NCI-H748 (cell line): ENCODE data around the gene KRTAP4-6.
"Not testable (repeated sequence)": the region's sequence is repeated elsewhere in the genome, so short reads cannot be mapped to it uniquely, and the experiment has no call there.

Source experiments
- DNase-seq: peaks from one replicate; lab custom pipeline; 2025; ENCODE audit not compliant: unreplicated experiment; lab: John Stamatoyannopoulos, UW

The KRTAP4-6 gene

DNA sequence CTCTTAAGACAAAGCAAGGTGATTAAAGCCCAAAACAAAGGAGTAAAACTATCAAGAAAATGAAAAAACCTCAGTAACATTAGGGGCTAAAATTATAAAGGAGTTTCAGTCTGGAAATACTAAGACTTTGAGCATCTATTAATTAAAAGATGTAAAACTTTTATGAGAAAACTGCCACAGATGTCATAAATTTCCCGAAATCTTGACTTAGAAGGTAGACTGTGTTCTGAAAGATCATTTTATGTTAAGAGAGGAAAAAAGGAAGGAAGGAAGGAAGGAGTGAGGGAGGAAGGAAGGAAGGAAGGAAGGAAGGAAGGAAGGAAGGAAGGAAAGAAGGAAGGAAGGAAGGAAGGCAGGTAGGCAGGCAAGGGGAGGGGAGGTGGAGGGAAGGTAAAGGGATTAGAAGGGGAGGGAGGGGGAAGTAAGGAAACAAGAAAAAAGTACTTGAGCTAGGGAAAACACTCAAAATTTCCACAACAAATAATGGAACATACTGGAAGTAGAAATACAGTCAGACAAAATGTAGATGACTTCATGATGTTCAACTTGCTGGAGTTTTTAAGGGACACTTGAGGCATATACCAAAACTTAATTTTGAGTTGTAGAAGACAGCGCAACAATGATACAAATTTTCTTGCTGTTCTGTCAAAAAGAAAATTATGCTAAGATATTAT is 7.3 kb upstream of the KRTAP4-6 start:
- DNase-seq, result no peak

DNA sequence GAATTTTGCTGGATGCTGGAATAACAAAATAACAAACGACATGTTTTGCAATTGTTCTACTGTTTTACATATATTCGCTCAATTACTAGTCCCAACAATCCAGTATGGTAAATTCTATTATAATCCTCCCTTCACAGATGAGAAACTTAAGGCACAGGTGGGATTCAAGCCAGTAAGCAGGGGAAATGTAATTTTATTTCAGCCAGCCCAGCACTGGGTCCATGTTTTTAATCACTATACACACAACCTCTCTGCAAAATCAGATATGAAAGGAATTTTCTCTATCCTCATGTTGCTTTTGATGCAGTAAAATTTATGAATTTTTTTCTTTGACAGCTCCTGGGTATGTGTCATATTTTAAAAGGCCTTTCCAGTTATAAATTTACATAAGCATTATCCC is 4.9 kb upstream of the KRTAP4-6 start:
- no peak for DNase-seq

DNA sequence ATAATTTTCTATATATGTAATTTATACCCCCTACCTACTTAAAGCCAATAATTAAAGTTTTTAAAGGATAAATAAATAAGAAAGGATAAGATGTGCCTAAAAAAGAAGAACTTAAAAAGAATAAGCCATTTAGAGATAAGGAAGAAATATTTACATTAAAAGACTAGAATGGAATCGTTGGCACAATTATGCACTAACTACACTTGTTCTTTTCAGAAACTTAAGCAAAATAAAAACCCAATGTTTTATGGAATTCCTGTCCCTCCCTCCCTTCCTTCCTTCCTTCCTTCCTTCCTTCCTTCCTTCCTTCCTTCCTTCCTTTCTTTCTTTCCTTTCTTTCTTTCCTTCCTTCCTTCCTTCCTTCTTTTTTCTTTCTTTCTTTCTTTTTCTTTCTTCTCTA is 4.5 kb upstream of the KRTAP4-6 start:
- no peak for DNase-seq

DNA sequence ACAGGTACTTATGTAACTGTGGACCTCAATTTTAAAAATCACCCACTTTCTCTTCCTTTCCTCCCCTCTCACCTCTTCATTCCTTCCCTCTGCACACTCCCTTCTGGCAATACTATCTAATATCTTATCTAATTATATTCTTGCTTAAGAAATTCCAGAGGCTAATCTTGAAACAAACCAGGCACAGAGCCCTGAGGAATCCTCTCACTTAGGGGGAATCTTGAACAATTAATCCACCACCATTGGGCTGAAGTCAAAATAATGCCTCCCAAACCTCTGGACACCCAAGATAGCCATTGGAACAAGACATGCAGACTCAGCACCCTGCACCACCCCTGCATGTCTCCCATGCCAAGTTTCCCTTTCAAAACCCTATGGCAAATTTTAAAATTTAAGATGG is 1.0 kb upstream of the KRTAP4-6 start:
- no peak for DNase-seq

DNA sequence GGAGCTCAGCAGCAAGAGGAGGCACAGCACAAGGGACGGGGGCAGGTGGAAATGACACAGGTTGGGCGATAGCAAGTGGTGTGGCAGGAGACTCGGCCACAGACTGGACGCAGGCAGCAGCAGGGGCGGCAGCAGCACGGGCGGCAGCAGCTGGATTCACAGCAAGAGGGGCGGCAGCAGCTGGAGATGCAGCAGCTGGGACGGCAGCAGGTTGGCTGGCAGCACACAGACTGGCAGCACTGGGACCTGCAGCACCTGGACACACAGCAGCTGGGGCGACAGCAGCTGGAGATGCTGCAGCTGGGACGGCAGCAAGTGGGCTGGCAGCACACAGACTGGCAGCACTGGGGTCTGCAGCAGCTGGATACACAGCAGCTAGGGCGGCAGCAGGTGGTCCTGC is 479 bp downstream of the KRTAP4-6 start:
- DNase-seq, result not testable (repeated sequence)

DNA sequence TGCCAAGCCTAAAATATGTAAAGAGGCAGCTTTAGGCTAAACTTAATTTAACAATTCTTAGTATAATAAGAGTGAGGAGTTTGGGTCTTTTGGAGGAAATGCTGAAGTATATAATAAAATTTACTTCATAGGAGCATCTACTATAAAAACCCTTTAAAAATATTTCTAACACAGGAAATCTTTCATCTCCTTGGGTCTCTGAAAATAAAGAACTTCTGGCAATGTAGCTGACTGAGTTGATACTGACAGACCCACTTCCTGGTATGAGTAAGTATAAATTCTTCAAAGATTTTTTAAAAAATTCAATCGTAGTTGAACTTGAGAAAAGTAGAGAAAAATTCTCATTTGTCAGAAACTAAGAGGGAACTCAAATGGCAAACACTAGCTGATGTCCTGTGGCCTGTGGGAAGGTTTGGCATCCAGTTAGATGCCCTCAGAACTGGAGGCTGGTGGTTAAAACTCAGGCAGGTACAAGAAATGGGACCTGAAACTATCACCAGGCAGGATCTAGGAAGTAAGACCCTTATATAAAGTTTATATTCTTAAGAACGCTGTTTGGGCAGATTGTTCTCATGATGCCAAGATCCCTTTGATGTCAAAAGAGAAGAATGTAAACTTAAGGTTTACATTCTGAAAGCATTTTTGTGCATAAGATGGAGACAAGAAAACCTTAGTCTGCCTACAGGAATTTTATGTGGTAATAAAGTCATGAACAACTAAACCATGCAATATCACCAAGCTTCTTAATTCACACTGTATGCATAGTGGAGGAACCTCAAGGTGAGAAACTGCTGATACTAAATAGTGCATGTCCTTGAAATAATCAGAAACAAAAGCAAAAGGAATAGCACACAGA is 6.2 kb downstream of the KRTAP4-6 start:
- no peak for DNase-seq

DNA sequence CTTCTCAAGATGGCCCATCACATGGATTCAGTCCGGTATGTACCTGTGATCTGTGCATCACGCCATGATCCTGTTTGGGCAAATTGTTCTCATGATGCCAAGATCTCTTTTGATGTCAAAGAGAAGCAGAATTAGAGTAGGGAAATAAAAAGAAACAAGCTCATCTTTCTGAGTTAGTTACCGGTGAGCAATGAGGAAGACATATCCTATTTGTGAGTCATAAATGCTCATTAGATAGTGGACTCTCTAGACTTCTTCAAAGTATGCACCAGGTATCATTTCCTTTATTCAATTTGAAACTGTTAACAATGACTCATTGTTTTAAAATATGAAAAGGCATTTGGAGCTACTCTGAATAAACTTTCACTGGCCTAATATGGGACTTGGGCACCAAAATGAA is 8.4 kb downstream of the KRTAP4-6 start:
- DNase-seq, result no peak

DNA sequence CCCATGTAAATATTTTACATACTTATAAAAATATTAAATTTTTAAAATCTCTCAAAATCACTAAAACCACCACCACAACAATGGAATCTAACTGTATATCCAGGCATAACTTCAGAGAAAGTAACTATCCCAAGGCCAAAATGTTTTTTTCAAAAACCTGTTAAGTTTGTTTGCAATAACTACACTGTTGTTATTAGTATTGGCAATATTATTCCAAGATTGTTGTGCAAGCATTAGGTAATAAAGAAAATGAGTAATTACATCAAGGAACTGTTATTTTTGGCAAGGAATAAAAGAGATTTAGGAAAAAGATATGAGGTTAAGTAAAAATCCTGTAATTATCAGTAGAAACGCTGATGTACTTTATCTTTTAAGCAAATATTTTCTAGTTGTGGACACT is 13.0 kb downstream of the KRTAP4-6 start:
- DNase-seq, result no peak

DNA sequence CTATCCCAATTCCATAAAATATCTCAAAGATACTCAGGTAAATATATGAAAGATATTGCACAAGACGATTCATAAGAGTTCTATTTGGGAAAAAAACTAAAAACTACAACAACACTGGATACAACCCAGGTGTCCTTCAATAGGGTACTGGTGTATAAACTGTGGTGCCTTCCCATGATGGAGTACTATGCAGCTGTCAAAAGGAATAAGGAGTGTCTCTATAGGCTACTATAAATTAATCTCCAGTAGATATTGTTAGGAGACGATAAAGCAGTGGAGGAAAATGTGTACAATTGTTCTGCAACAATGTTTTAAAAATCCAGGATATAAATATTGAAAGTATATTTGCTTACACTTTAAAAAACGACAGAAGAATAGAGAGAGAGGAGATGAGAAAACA is 13.9 kb downstream of the KRTAP4-6 start:
- DNase-seq, result no peak

DNA sequence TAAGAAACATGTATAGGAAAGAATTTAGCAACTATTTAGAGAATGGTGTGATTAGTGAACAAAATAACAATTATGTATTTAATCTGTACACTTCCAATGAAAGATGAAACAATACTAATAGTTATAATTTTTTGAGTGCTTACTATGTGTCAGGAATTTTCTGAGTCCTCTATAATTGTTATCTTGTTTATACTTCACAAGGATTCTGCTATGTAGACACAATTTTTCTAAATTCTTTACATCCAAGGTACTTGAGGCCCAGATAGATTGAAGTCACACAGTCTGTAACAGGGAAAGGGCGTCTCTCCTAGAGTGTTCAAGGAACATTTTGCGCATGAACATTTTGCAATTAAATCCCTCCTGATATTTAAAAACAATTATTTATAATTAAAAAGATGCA is 15.3 kb downstream of the KRTAP4-6 start:
- DNase-seq, result no peak

DNA sequence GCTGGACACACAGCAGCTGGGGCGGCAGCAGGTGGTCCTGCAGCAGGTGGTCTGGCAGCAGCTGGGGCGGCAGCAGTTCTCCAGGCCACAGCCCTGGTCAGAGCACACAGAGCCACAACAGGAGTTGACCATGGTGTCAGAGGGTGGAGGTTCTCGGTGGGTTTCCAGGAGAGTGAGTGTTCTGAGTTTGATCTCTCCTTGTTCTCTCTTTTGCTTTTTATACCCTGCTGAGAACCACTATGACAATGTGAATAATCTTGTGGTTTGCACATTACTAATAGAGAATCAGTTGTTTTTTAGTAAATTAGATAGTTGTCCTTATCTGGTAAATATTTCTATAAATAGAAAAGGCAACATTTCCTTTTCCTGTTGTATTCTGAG is 16.4 kb downstream of the KRTAP4-6 start, which contains the start of gene KRTAP4-12:
TSS of gene KRTAP4-12 (minus strand) at position 192 of the 381 bp plus-strand sequence. CDS start at position 132, 60 bp downstream.
- DNase-seq, result not testable (repeated sequence)

DNA sequence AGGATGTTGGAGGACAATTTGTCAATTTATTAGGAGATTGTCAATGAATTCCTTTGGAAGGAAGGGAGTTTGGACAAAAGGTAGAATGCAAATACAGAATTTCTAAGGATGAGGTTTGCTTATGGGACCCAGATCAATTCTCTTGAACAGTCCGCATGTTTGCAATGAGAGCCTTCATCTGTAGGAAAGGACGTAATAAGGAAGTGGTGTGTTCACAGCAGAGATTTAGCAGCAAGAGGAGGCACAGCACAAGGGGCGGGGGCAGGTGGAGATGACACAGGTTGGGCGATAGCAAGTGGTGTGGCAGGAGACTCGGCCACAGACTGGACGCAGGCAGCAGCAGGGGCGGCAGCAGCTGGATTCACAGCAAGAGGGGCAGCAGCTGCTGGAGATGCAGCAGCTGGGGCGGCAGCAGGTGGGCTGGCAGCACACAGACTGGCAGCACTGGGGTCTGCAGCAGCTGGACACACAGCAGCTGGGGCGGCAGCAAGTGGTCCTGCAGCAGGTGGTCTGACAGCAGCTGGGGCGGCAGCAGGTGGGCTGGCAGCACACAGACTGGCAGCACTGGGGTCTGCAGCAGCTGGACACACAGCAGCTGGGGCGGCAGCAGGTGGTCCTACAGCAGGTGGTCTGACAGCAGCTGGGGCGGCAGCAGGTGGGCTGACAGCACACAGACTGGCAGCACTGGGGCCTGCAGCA is 16.9 kb downstream of the KRTAP4-6 start:
- DNase-seq, result not testable (repeated sequence)

DNA sequence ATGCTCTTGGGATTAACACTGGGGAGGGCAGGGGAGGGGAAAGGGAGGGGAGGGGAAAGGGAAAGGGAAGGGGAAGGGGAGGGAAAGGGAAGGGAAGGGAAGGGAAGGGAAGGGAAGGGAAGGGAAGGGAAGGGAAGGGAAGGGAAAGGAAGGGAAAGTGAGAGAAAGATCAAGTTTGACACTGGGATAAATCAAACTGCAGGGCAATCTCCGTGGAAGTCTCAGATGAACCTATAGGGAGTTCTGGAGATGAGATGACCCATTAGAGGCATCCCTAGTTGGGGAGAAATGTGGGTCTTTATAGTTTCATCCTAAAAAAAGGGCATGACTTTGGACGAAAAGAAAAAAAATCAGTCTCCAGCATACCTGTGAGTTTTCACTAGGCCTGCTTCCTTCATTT is 18.6 kb downstream of the KRTAP4-6 start:
- DNase-seq, result no peak

DNA sequence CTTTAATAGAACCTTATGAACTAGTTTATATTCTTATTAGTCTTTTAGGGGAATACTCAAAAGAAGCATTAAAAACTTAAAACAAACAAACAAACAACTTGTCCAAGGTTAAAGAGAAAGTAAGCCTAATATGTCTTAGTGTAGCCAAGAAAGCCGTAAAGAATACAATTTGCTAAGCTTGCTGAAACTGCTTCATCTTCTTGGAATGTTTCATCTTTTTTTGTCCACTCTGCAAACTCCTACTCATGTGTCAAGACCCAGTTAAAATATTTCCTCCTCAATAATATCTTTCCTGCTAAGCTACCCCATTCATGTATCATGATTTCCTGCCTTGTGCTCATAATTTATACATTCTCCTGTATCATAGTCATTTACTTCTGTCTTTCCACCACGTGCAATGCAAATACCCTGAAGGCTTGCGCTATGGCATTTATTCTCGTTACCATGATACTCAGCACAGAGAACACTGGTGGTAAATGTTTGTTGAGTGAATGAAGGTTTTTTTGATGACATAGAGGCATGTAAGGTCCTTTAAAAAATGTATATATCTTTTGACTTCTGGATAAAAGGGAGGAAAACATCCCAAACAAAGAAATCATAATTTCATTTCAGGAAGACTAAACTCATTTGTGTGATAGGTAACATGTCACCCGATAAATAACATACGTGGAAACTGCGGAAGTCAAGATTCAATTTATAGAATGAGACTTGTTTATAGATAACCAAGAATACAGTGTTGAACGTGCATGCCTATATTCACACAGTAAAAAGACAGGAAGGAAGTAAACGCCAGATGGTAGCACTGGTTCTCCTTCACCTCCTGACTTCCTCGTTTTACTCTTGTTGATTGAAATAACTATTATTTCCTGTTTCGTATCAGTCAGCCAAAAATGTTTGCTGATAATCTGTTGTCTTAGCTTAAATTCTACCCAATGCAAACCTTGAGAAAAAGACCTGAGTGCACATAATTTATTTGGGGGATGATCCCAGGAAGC is 20.4 kb downstream of the KRTAP4-6 start:
- not testable (repeated sequence) for DNase-seq

DNA sequence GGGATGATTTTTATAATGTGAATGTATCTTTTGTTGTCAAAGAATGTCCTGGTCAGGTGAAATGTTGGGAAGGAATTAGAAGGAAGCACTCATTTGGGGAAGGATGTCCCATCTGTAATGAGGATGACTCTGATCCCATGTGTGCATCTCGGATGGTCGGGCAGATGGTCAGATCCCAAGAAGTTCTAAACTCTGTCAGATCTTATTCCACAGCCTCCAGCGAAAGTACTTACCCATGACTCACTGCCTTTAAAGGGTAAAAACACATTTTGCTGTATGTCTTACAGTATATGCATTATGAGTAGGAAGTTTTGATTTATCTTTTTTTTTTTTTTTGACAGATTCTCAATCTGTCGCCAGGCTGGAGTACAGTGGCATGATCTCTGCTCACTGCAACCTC is 21.6 kb downstream of the KRTAP4-6 start:
- DNase-seq, result no peak

DNA sequence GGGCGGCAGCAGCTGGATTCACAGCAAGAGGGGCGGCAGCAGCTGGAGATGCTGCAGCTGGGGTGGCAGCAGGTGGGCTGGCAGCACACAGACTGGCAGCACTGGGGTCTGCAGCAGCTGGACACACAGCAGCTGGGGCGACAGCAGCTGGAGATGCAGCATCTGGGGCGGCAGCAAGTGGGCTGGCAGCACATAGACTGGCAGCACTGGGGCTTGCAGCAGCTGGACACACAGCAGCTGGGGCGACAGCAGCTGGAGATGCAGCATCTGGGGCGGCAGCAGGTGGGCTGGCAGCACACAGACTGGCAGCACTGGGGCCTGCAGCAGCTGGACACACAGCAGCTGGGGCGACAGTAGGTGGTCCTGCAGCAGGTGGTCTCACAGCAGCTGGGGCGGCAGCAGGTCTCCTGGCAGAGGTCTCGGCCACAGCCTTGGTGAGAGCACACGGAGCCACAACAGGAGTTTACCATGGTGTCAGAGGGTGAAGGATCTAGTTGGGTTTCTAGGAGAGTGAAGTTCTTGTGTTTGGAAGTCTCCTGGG is 22.4 kb downstream of the KRTAP4-6 start, which contains the start of gene KRTAP4-11:
TSS of gene KRTAP4-11 (minus strand) at position 528 of the 541 bp plus-strand sequence. CDS start at position 470, 58 bp downstream.
- DNase-seq, result not testable (repeated sequence)

DNA sequence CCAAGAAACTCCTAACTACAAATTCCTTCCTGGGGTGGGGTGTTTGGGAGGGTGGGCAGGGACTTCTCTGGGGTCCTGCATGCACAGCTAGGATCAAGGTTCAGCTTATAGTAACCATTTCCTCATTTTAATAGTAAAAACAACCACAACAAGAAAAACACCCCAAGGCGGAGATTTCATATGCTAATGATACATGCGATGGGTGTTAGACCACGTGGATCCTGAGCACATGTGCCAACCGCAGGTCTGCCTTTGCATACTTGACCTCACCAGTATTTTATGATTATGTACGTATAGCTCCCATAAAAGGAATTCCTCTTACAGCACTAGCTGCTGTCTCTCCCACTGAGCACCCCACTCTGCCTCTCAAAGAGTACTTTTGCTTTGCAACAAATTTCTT is 24.0 kb downstream of the KRTAP4-6 start:
- DNase-seq, result no peak

DNA sequence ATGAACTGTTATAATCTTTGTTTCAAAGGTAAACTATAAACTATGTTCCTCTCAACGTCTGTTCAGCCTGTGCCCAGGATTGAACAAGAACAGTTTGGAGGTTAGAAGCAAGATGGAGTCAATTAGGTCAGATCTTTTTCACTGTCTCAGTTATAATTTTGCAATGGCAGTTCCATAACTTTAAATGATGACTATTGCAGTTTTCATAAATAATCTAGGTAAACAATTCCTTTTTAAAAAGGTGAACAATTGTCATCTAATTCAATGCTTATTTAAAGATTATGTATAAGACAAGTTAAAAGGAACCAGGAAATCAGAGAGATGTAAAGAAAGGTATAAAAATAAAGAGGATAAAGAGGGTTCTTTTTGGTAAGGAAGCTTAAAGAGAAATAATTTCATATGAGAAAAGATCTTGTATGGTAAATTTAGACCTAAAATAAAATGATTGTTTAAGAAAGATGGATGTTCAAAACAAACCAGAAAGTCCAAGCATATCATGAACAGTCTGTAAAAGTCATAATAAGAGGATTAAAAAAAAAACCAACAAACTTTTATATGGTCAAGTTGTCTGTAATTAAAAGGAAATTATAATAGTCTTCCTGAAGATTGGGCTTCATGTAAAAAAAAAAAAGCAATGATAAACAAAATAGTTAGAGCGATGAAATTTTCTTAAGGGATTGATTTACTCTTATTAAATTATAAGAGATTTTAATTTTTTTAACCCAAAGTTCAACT is 29.0 kb downstream of the KRTAP4-6 start:
- DNase-seq, result no peak

DNA sequence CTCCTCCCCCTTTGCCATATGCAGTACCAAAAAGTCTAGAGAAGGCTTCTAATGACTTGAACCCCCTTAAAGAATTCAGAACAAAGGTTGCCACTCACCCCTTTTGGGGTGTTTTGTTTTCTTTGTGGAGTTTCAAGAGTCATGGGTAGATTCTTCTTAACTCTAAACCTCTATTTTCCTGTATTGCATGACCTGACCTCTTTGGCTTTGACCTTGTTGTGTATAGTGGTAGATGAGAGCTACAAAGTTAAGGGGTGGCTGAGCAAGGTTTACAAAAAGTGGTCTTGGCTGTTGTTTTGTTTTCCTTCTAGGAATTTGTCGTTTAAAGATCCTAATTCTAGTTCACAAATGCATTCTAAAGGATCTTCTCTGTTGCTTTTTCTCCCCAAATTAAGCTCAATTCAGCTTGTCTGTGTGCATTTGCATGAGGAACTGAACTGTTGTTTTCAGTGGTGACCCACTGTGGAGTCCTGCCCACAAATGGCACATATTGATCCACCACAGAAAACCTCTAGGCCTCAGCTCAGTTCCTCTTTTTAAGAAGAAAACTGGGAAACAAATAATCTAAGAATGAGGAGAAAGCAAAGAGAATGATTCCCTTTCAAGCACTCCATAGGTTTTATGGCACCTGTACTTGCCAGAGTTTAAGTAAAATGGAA is 31.5 kb downstream of the KRTAP4-6 start:
- not testable (repeated sequence) for DNase-seq
